HG03439 (cell line): ENCODE results near the gene RNF144A.
"Not testable (repeated sequence)": the region's sequence is repeated elsewhere in the genome, so short reads cannot be mapped to it uniquely, and the experiment has no call there.

Experiments used
- ATAC-seq: cut with Tn5 transposase; IDR thresholded peaks from one replicate; pipeline ENCODE4 v1.9.1; 2021; ENCODE audit warnings: mild to moderate bottlenecking, moderate library complexity; ENCODE audit not compliant: unreplicated experiment

The RNF144A gene

DNA sequence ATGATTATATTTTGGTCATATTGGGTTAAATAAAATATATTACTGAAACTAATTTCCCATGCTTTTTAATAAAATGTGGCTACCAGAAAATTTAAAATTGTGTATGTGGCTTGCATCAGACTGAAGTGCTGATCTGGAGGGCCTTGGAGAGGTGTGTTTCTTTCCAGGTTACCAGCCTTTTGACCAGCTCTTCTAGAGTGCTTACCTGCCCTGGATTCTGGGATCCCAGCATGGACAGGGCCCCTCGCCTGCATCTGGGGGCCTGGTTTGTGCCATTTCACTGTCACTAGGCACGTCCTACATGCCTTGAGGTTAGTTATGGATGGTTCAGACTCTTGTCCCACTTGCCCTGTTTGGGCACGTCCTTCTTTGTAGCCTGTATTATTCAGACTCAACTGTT, 10.5 kb downstream of the RNF144A start:
- no peak for ATAC-seq

GRCh38 chr2:6928452-6928851, 11.2 kb downstream of the RNF144A start:
- ATAC-seq = no peak

DNA sequence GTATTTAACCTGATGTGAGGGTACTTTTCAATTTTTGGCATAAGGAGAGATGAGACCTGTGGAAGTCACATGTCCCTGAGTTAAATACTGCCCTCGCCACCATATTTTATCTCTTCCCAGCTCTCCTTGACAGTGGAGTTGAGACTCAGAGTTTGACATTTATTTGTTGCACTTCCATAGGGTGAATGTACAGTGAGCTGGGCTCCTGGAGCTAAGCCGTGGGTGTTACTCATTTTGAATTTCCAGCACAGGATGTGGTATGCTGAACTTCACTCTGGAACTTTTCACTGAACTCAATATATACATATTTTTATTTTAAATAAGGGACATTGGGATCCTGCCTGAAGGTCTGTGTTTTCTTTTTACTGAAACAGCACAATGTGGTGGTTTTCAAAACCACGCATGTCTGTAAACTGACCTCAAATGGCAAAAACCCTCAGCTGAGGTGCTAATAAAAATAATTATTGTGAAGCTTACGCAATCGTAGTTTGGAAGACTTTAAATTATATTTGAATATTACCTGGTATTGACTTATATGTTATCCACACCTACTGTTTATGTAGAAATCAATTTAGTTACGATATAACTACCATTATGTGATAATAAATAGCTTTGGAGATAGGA, 12.1 kb downstream of the RNF144A start:
- no peak for ATAC-seq

GRCh38 chr2:6930923-6931647, 13.9 kb downstream of the RNF144A start:
- ATAC-seq = no peak

DNA sequence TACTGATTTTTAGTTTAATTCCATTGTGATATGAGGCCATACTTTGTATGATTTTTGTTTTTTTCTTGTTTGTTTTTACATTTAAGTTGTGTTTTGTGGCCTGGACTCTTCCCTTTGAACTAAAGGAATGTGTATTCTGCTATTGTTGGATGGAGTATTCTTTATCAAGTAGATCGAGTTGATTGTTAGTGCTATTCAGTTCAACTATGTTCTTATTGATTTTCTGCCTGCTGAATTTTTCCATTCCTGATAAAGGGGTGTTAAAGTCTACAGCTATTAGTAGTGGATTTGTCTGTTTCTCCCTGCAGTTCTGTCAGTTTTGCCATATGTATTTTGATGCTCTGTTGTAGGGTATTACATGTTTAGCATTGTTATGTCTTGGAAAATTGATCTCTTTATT, 14.5 kb downstream of the RNF144A start:
- no peak for ATAC-seq

DNA sequence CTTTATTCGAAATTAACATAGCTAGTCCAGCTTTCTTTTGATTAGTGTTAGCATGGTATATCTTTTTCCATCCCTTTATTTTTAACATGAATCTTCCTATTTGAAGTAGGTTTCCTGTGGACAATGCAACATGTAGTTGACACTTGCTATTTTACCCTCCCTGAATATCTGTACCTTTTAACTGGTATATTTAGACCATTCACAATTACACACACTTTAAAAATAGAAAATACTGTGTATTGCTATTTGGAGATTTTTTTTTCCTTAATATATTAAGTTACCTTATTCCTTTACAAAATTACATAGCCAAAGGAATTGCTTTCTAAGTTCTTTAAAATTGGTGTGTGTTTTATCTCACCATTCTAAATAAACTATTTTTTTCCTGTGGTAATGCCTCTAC, 15.0 kb downstream of the RNF144A start:
- no peak for ATAC-seq

GRCh38 chr2:6932828-6933227, 15.6 kb downstream of the RNF144A start:
- ATAC-seq = no peak

GRCh38 chr2:6933911-6934310, 16.7 kb downstream of the RNF144A start:
- ATAC-seq = no peak

GRCh38 chr2:6934345-6934744, 17.1 kb downstream of the RNF144A start:
- ATAC-seq = no peak

DNA sequence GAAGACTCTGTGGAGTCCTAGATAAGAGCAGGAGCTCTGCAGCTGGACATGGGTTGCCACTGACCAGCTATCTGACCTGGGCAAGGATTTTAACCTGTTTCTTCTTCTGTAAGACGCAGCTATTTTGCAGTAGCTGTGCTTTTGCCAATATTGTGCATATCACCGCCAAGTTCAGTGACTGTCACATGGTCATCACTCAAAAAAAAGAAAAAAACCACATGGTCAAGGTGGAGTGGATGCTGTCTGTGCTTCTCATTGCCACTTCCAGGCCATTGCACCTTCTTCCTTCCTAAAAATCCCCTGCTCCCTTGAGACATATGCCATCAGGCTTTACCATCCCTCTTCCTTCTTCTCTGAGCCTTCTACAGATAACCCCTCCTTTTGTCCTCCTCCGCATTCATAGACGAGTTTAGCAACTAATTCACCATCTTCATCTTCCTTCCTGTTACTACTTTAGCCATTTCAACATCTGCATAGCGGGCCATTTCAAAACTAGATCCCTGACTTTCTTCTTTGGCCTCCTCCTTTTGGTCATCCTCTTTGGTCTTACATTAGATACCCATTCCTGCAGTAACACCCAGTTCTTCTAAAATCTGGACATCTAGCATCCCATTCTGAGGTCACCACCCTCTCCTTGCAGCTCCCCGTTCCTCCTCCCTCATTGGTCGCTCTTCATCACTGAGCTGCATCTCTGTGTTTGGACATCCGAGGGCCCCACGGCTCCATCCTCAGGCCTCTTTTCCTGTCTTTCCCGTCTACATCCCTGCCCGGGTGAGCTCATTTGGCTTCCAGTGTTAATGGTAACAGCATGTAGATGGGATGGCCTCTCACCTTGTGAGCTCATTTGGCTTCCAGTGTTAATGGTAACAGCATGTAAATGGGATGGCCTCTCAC, 17.8 kb downstream of the RNF144A start:
- ATAC-seq = no peak

- ATAC-seq = not testable (repeated sequence)
Observed at GRCh38 chr2:6935652-6936020, 18.4 kb downstream of the RNF144A start.

- ATAC-seq = no peak
Observed at GRCh38 chr2:6937157-6937556, 19.9 kb downstream of the RNF144A start.

- no peak for ATAC-seq
Observed at GRCh38 chr2:6937582-6937981, 20.4 kb downstream of the RNF144A start.

DNA sequence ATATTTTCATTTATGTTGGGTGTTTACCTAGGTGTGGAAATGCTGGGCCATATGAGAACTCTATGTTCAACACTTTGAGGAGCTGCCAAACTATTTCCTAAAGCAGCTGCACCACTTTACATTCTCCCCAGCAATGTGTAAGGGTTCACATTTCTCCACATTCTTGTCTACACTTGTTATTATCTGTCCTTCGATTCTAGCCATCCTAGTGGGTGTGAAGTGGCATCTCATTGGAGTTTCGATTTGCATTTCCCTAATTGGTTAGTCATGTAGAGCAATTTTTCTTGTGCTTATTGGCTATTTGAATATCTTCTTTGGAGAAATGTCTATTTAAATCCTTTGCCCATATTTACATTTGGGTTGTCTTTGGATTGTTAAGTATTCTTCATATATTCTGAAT, 21.9 kb downstream of the RNF144A start:
- no peak for ATAC-seq

GRCh38 chr2:6940820-6941219, 23.6 kb downstream of the RNF144A start:
- ATAC-seq = no peak

DNA sequence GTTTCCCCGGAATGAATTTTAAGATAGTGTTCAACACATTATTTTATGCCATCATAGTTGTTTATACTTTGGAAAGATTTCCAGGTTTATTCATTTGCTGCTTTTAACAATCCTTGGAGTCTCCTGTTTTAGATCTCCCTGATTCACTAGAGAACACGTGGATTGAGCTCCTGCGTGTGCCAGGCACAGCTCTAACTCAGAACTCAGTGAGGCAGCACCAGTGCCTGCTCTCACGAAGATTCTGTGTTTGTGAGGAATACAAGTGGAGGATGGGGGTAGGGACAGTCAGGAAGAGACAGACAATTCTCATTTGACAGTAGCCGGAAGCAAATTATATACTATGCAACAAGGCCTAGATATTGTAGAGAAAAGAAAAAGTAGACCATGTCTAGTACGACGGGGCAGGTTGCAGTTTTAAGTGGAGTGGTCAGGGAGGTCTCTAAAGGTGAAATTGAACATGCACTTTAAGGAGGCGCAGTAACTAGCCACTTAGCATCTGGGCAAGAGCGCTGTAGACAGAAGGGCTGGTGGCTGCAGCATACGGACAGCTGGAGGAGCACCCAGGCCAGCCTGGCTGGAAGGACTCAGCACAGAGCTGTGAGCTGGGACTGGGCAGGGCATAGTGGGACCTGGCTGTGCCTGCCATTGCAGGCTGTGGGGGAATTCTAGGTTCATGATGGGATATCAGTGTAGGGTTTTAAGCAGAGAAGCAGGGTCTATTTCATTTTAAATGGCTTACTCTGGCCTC, 24.3 kb downstream of the RNF144A start:
- no peak for ATAC-seq

- ATAC-seq = no peak
Observed at GRCh38 chr2:6942848-6943247, 25.6 kb downstream of the RNF144A start.

DNA sequence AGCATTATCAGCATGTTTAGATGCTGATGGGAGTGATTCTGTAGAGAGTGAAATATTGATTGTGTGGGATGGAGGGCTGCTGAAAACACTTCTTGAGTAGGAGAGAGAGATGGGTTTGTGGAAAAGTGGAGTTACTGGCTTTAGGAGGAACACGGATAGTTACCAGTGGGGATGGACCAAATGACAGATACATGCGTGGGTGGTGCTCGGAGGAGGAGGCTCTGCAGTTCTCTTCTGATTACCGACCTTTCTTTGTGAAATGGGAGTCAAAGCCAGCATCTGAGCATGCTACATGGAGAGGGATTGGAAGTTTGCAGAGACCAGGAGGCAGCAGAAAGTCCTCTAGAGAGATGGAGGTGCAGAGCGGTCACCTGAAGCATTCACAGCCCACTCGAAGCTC, 26.3 kb downstream of the RNF144A start:
- no peak for ATAC-seq

DNA sequence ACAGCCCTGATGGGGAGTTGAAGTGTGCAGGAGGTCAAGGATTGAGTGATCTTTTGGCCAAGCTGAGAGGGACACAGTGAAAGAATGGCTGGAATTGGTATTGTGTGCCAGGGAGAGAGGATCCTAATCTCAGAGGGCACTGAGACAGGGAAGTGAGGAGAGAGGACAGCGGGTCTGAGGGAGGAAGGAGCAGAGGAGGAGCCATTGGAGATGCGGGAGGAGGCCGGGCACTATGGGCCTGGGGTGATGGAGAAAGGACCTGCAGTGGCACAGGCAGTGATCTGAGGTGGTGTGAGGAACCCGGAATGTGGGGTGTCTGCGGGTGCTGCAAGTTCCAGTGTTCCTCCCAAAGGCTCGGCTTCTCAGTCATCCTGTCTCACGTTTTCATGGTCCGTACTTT, 26.8 kb downstream of the RNF144A start:
- no peak for ATAC-seq

- no peak for ATAC-seq
Observed at GRCh38 chr2:6944555-6944954, 27.3 kb downstream of the RNF144A start.
